H1 (cell line): ENCODE results near the gene DYNC1H1. TPM values are rescaled to one million over a fixed set of nuclear protein-coding genes. Genes with fewer than 3 reads are reported as not detected.

Experiments
- CTCF ChIA-PET: fragments of 300-600 bp; sonication (Branson Sonifier 250); formaldehyde crosslinking; loops from one replicate; lab custom pipeline; 2021; ENCODE audit not compliant: partially characterized antibody; lab: Charles Lee
- POLR2A ChIA-PET: fragments of 300-600 bp; sonication (Branson Sonifier 250); formaldehyde crosslinking; loops from one replicate; lab custom pipeline; 2021; ENCODE audit warnings: inconsistent platforms; ENCODE audit not compliant: partially characterized antibody; lab: Charles Lee
- DNase-seq, 2 experiments: peaks; one replicate each; pipeline versions ENCODE4 v3.0.0 to v3.0.0-alpha.2; 2010 to 2022; ENCODE audit warnings: low spot score in 2 of 2, low read depth in 1 of 2, mixed read lengths in 1 of 2
- FAIRE-seq: peaks from 2 replicates; lab custom pipeline; 2011; peaks lifted over from hg19 to GRCh38; lab: Jason Lieb, UNC
- H2AFZ ChIP-seq: 2 replicates; pipeline ENCODE4 v1.8.1; 2012; ENCODE audit warnings: low read length, inconsistent platforms
- H2AK5ac ChIP-seq: 2 replicates; pipeline ENCODE4 v1.6.1; 2013; ENCODE audit warnings: low read depth, low read length
- H2BK120ac ChIP-seq: replicated peaks from 2 replicates; pipeline ENCODE3; 2013; ENCODE audit warnings: low read depth, low read length, inconsistent platforms
- H2BK12ac ChIP-seq: 2 replicates; pipeline ENCODE4 v1.6.1; 2013; ENCODE audit warnings: low read depth, low read length
- H2BK15ac ChIP-seq: 2 replicates; pipeline ENCODE4 v1.6.1; 2013; ENCODE audit warnings: low read length
- H2BK20ac ChIP-seq: 2 replicates; pipeline ENCODE4 v1.6.1; 2013; ENCODE audit warnings: low read length
- H2BK5ac ChIP-seq: 2 replicates; pipeline ENCODE4 v1.6.1; 2013; ENCODE audit warnings: low read depth, low read length
- H3K14ac ChIP-seq: 2 replicates; pipeline ENCODE4 v1.6.1; 2013; ENCODE audit warnings: inconsistent platforms; ENCODE audit not compliant: insufficient read length
- H3K18ac ChIP-seq: 2 replicates; pipeline ENCODE4 v1.6.1; 2013; ENCODE audit warnings: low read length; ENCODE audit errors: extremely low read depth
- H3K23ac ChIP-seq: 2 replicates; pipeline ENCODE4 v1.6.1; 2013; ENCODE audit warnings: inconsistent platforms; ENCODE audit not compliant: insufficient read length
- H3K23me2 ChIP-seq: 2 replicates; pipeline ENCODE4 v1.6.1; 2013; ENCODE audit warnings: low read depth, low read length
- H3K27ac ChIP-seq: 2 replicates; pipeline ENCODE4 v1.6.1; 2011; ENCODE audit warnings: low read depth, low read length, inconsistent platforms
- H3K27me3 ChIP-seq, 4 experiments: replicated peaks in 1 of 4; 1 replicate in 1 of 4; 2 replicates in 3 of 4; pipeline versions ENCODE4 v1.6.1 to v1.8.1; 2011 to 2013; ENCODE audit warnings: low read length in 3 of 4, mild to moderate bottlenecking in 3 of 4, inconsistent platforms in 2 of 4, mixed read lengths in 2 of 4, moderate library complexity in 1 of 4; ENCODE audit not compliant: control insufficient read depth in 3 of 4, insufficient read depth in 3 of 4; ENCODE audit errors: extremely low read depth in 1 of 4
- H3K36me3 ChIP-seq, 4 experiments: 2 replicates each; pipeline versions ENCODE4 v1.6.1 to v1.8.1; 2011 to 2013; ENCODE audit warnings: mild to moderate bottlenecking in 4 of 4, low read length in 3 of 4, moderate library complexity in 2 of 4, control low read depth in 1 of 4, inconsistent platforms in 1 of 4; ENCODE audit not compliant: insufficient read depth in 4 of 4, control insufficient read depth in 2 of 4
- H3K4ac ChIP-seq: replicated peaks from 2 replicates; pipeline ENCODE3; 2013; ENCODE audit warnings: low read length, low read depth, mixed read lengths, inconsistent platforms; ENCODE audit not compliant: insufficient read length
- H3K4me1 ChIP-seq, 4 experiments: replicated peaks in 1 of 4; 1 replicate in 1 of 4; 2 replicates in 3 of 4; pipeline versions ENCODE4 v1.6.1 to v1.8.1; 2011 to 2013; ENCODE audit warnings: low read length in 3 of 4, inconsistent platforms in 2 of 4, mixed read lengths in 1 of 4; ENCODE audit not compliant: insufficient read depth in 4 of 4, control insufficient read depth in 3 of 4
- H3K4me2 ChIP-seq, 2 experiments: 2 replicates each; pipeline versions ENCODE4 v1.6.1 to v1.8.1; 2011 to 2013; ENCODE audit warnings: low read depth in 2 of 2, low read length in 2 of 2, control low read depth in 1 of 2, inconsistent platforms in 1 of 2, mild to moderate bottlenecking in 1 of 2; ENCODE audit not compliant: insufficient read depth in 1 of 2
- H3K4me3 ChIP-seq, 4 experiments: fragments of 200-600, 300-600 bp in 1 of 4; sonication (generic), shearing (Covaris generic), sonication (Bioruptor Twin) in 1 of 4; 2 replicates each; pipeline versions ENCODE4 v1.5.1 to v1.8.1; 2011 to 2016; ENCODE audit warnings: low read length in 4 of 4, low read depth in 3 of 4, control low read depth in 2 of 4, inconsistent platforms in 2 of 4, mild to moderate bottlenecking in 2 of 4, mixed read lengths in 1 of 4, moderate library complexity in 1 of 4; ENCODE audit not compliant: insufficient read depth in 2 of 4; ENCODE audit errors: extremely low read depth in 1 of 4
- H3K56ac ChIP-seq: replicated peaks from 2 replicates; pipeline ENCODE3; 2013; ENCODE audit warnings: low read depth, mild to moderate bottlenecking, mixed read lengths, low read length, inconsistent platforms; ENCODE audit not compliant: insufficient read length
- H3K79me1 ChIP-seq: 2 replicates; pipeline ENCODE4 v1.6.1; 2013; ENCODE audit warnings: low read depth, low read length, control low read depth
- H3K79me2 ChIP-seq, 2 experiments: 2 replicates each; pipeline versions ENCODE4 v1.6.1 to v1.8.1; 2012 to 2013; ENCODE audit warnings: low read length in 2 of 2, mild to moderate bottlenecking in 2 of 2, inconsistent platforms in 1 of 2; ENCODE audit not compliant: insufficient read depth in 2 of 2, control insufficient read depth in 1 of 2
- H3K9ac ChIP-seq, 4 experiments: replicated peaks in 1 of 4; 1 replicate in 1 of 4; 2 replicates in 3 of 4; pipeline versions ENCODE4 v1.6.1 to v1.8.1; 2011 to 2013; ENCODE audit warnings: low read depth in 3 of 4, low read length in 3 of 4, control low read depth in 2 of 4, mild to moderate bottlenecking in 2 of 4, moderate library complexity in 2 of 4, inconsistent platforms in 1 of 4; ENCODE audit errors: extremely low read depth in 1 of 4
- H3K9me3 ChIP-seq, 2 experiments: 2 replicates each; pipeline versions ENCODE4 v1.6.1 to v1.8.1; 2012 to 2013; ENCODE audit warnings: mild to moderate bottlenecking in 2 of 2, moderate library complexity in 2 of 2, control low read depth in 1 of 2, inconsistent platforms in 1 of 2, low read depth in 1 of 2, low read length in 1 of 2, mixed read lengths in 1 of 2; ENCODE audit not compliant: insufficient read depth in 2 of 2
- H4K20me1 ChIP-seq, 2 experiments: replicated peaks in 1 of 2; 2 replicates each; pipeline versions ENCODE3 to v1.8.1; 2011 to 2013; ENCODE audit warnings: inconsistent platforms in 2 of 2, low read length in 2 of 2, mild to moderate bottlenecking in 1 of 2; ENCODE audit not compliant: insufficient read depth in 2 of 2, control insufficient read depth in 1 of 2
- H4K5ac ChIP-seq: 2 replicates; pipeline ENCODE4 v1.6.1; 2013; ENCODE audit warnings: low read length, low read depth, mixed read lengths, inconsistent platforms; ENCODE audit not compliant: insufficient read length
- H4K8ac ChIP-seq: 2 replicates; pipeline ENCODE4 v1.8.0; 2013; ENCODE audit warnings: mild to moderate bottlenecking, moderate library complexity, low read length, inconsistent platforms; ENCODE audit not compliant: insufficient read depth; ENCODE audit errors: extremely low read depth
- H4K91ac ChIP-seq: replicated peaks from 2 replicates; pipeline ENCODE3; 2013; ENCODE audit warnings: low read length, mixed read lengths, inconsistent platforms; ENCODE audit not compliant: insufficient read length
- HDAC6 ChIP-seq: IDR thresholded peaks from one replicate; pipeline ENCODE4 v1.7.1; 2012; ENCODE audit warnings: low read depth, mild to moderate bottlenecking, inconsistent platforms, low read length, moderate library complexity
- NANOG ChIP-seq: IDR thresholded peaks from 2 replicates; pipeline ENCODE4 v1.6.1; 2011; ENCODE audit warnings: low read length, low read depth, mild to moderate bottlenecking, inconsistent platforms; ENCODE audit not compliant: insufficient read depth, poor library complexity, severe bottlenecking
- PHF8 ChIP-seq: fragments of 200-600 bp; sonication (generic); conservative IDR thresholded peaks from 2 replicates; pipeline ENCODE4 v1.7.1; 2012; ENCODE audit warnings: low read depth, mild to moderate bottlenecking, inconsistent platforms, low read length, moderate library complexity
- POU5F1 ChIP-seq: IDR thresholded peaks from 2 replicates; pipeline ENCODE4 v1.6.1; 2011; ENCODE audit warnings: low read depth, mild to moderate bottlenecking, low read length, moderate library complexity
- RNF2 ChIP-seq: fragments of 200-900, 300-1000 bp; sonication (generic); IDR thresholded peaks from 2 replicates; pipeline ENCODE4 v1.7.1; 2016; ENCODE audit warnings: borderline replicate concordance, low read depth, mild to moderate bottlenecking, antibody characterized with exemption, low read length; ENCODE audit not compliant: poor library complexity, severe bottlenecking; ENCODE audit errors: missing control alignments
- SRF ChIP-seq: IDR thresholded peaks from 2 replicates; pipeline ENCODE4 v1.6.1; 2011; ENCODE audit warnings: mild to moderate bottlenecking, low read depth, low read length, moderate library complexity
- TAF7 ChIP-seq: optimal IDR thresholded peaks from 2 replicates; pipeline ENCODE3; 2011; ENCODE audit warnings: low read depth, mild to moderate bottlenecking, inconsistent platforms, low read length, moderate library complexity, borderline replicate concordance
- WGBS, 2 experiments: shearing (Covaris generic) in 1 of 2; methylation state at CpG; one replicate each; pipeline versions ENCODE4 v1.1.6 to v1.1.7; 2013 to 2015; ENCODE audit warnings: low lambda C conversion rate in 2 of 2, mixed read lengths in 2 of 2, inconsistent platforms in 1 of 2, low coverage in 1 of 2, missing lambda C conversion rate in 1 of 2; ENCODE audit not compliant: insufficient replicate concordance in 2 of 2, insufficient coverage in 1 of 2, insufficient read length in 1 of 2; ENCODE audit errors: extremely low coverage in 1 of 2, missing lambda C conversion rate in 1 of 2; 5-methylcytosine and 5-hydroxymethylcytosine counted together
- polyA plus RNA-seq, 7 experiments: library from polyadenylated mRNA; depleted of rRNA in 3 of 7; stranded (reverse) in 5 of 7; unstranded in 2 of 7; fragments of >200 nt in 5 of 7; fragments of 200-250 nt in 2 of 7; gene quantifications; 1 replicate in 5 of 7; 2 replicates in 1 of 7; 4 replicates in 1 of 7; pipeline versions ENCODE4 v1.2.1 to v1.2.3, GENCODE V29; 2011 to 2013; ENCODE audit warnings: missing spikeins in 2 of 7, mixed read lengths in 2 of 7
- total RNA-seq: library from RNA; stranded (reverse); fragmentation: NEBNext Ultra II Directional; extraction: Animal tissue kit (Norgen Biotek cat#: 25700); gene quantifications from 2 replicates; pipeline ENCODE4 v1.2.1, GENCODE V29; 2021
- TF ChIP-seq, protein P1 (sequence below): IDR thresholded peaks from 2 replicates; pipeline ENCODE4 v1.6.1; 2012; ENCODE audit warnings: inconsistent platforms

DYNC1H1 gene
- total and polyA plus RNA-seq, 2 of the 8 experiments (the other 6 are each of a cell fraction or from before 2014, with no cell fraction given): 238 to 387 TPM

DNA sequence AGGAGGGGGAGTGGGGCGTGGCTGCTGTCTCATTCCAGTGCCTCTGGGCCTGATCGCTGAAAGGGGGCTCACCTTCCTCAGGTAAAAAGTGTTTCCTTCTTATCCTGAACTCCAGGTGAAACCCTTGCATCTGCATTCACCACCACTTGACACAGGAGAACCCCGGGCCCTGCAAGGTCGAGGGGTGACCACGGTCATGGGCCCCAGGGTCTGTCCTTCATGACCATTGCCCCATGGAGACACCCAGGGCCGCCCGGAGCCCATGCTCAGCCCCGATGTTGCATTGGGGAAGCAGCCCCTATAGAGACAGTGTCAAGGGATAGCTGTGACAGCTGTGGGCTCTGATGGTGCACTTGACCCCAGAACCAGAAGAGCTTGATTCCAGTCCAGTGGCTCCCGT, 34.4 kb upstream of the DYNC1H1 start:
- H3K4ac ChIP-seq: no peak overlapping the region
- no peak overlapping the region for H2BK120ac ChIP-seq
- no peaks in the 10 kb centered on the region for H3K4me1 ChIP-seq
- TF ChIP-seq NANOG (no peak), HDAC6 (no peak), TAF7 (no peak), POU5F1 (no peak), RNF2 (no peak), PHF8 (no peak), SRF (no peak)
- TF ChIP-seq, protein P1, sequence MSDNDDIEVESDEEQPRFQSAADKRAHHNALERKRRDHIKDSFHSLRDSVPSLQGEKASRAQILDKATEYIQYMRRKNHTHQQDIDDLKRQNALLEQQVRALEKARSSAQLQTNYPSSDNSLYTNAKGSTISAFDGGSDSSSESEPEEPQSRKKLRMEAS: no peak
- no peak overlapping the region for H2BK20ac ChIP-seq
- no peak overlapping the region for H2BK15ac ChIP-seq
- H3K23ac ChIP-seq: no peak overlapping the region
- no peaks in the 10 kb centered on the region for H3K9me3 ChIP-seq
- CTCF ChIA-PET: interaction anchor here (0.9 to 1.9 kb wide), 4 partner anchors 14 to 159 kb away, joined by 3 to 10 read pairs (median 3); no protein-coding TSS in a partner anchor
- H3K18ac ChIP-seq: no peak overlapping the region
- FAIRE-seq (no peak), DNase-seq (no peak)
- H4K8ac ChIP-seq: no peak overlapping the region
- no peak overlapping the region for H2AK5ac ChIP-seq
- peaks cover 0 to 2% (median 0%) of the 10 kb centered on the region in 4 experiments; a peak in 2 of 8 replicates for H3K36me3 ChIP-seq
- POLR2A ChIA-PET: interaction anchor here (1.0 to 1.5 kb wide), 2 partner anchors 15 to 122 kb away, joined by 3 to 5 read pairs; no protein-coding TSS in a partner anchor
- H2BK5ac ChIP-seq: no peak overlapping the region
- H3K4me2 ChIP-seq: no peak overlapping the region
- 84% methylated on average over 7 of the region's 9 CpGs; no CpG with 5 or more reads in 1 of the 2 experiments for WGBS, 2 experiments
- no peak overlapping the region for H4K5ac ChIP-seq
- no peaks in the 10 kb centered on the region for H3K79me2 ChIP-seq
- H2AFZ ChIP-seq: no peak overlapping the region
- H4K20me1 ChIP-seq: peaks cover 0 to 2% of the 10 kb centered on the region in 2 experiments
- no peaks in the 10 kb centered on the region for H3K79me1 ChIP-seq
- H3K56ac ChIP-seq: no peak overlapping the region
- no peaks in the 10 kb centered on the region for H3K23me2 ChIP-seq
- no peak overlapping the region for H3K9ac ChIP-seq
- H2BK12ac ChIP-seq: no peak overlapping the region
- H3K4me3 ChIP-seq: no peak overlapping the region
- no peak overlapping the region for H3K14ac ChIP-seq
- no peak overlapping the region for H4K91ac ChIP-seq
- no peak overlapping the region for H3K27ac ChIP-seq
- H3K27me3 ChIP-seq: peaks cover 0 to 5% (median 0%) of the 10 kb centered on the region in 4 experiments; a peak in 3 of 7 replicates
